GM23338 (cell line): ENCODE measurements around the gene CACNA2D4.

ENCODE experiments used
- CREB1 ChIP-seq: fragments of 250-450 bp; sonication (Bioruptor Pico); IDR thresholded peaks from 2 replicates; pipeline ENCODE4 v1.5.0; 2020; ENCODE audit warnings: low read depth, mild to moderate bottlenecking, moderate library complexity
- CTCF ChIP-seq, 2 experiments: fragments of 200-600 bp in 1 of 2; sonication (generic) in 1 of 2; conservative IDR thresholded peaks; 2 replicates each; pipeline versions ENCODE4 v1.5.1 to v1.6.1; 2016 to 2017; ENCODE audit warnings: antibody characterized with exemption in 2 of 2, low read depth in 2 of 2, mild to moderate bottlenecking in 2 of 2, moderate library complexity in 1 of 2
- ETS1 ChIP-seq: IDR thresholded peaks from 2 replicates; pipeline ENCODE4 v1.6.1; 2016; ENCODE audit warnings: antibody characterized with exemption
- EZH2 ChIP-seq: fragments of 200-600 bp; sonication (generic); IDR thresholded peaks from one replicate; pipeline ENCODE4 v1.8.0; 2017; ENCODE audit warnings: antibody characterized with exemption, mild to moderate bottlenecking, low read depth; ENCODE audit not compliant: unreplicated experiment
- EZH2phosphoT487 ChIP-seq: fragments of 200-600 bp; sonication (generic); IDR thresholded peaks from one replicate; pipeline ENCODE4 v1.8.1; 2018; ENCODE audit warnings: antibody characterized with exemption; ENCODE audit not compliant: unreplicated experiment
- JUNB ChIP-seq: IDR thresholded peaks from one replicate; pipeline ENCODE4 v1.6.1; 2016; ENCODE audit warnings: antibody characterized with exemption; ENCODE audit not compliant: unreplicated experiment
- NANOG ChIP-seq: IDR thresholded peaks from 2 replicates; pipeline ENCODE4 v1.6.1; 2016; ENCODE audit warnings: antibody characterized with exemption, borderline replicate concordance
- POLR2AphosphoS5 ChIP-seq: IDR thresholded peaks from 2 replicates; pipeline ENCODE4 v1.6.1; 2016; ENCODE audit warnings: antibody characterized with exemption, low read depth
- STAT1 ChIP-seq: IDR thresholded peaks from one replicate; pipeline ENCODE4 v1.6.1; 2016; ENCODE audit warnings: antibody characterized with exemption; ENCODE audit not compliant: unreplicated experiment
- ZNF114 ChIP-seq: fragments of 250-450 bp; sonication (Bioruptor Pico); IDR thresholded peaks from 2 replicates; pipeline ENCODE4 v1.5.0; 2020; ENCODE audit warnings: mild to moderate bottlenecking, moderate library complexity
- ZNF331 ChIP-seq: fragments of 250-450 bp; sonication (Bioruptor Pico); IDR thresholded peaks from 2 replicates; pipeline ENCODE4 v1.5.0; 2020; ENCODE audit warnings: low read depth, mild to moderate bottlenecking, moderate library complexity
- ZNF462 ChIP-seq: fragments of 250-450 bp; sonication (Bioruptor Pico); IDR thresholded peaks from 2 replicates; pipeline ENCODE4 v1.5.0; 2020; ENCODE audit warnings: mild to moderate bottlenecking, moderate library complexity
- TF ChIP-seq, protein P1 (sequence below): IDR thresholded peaks from one replicate; pipeline ENCODE4 v1.6.1; 2018; ENCODE audit warnings: antibody characterized with exemption; ENCODE audit not compliant: unreplicated experiment

DNA sequence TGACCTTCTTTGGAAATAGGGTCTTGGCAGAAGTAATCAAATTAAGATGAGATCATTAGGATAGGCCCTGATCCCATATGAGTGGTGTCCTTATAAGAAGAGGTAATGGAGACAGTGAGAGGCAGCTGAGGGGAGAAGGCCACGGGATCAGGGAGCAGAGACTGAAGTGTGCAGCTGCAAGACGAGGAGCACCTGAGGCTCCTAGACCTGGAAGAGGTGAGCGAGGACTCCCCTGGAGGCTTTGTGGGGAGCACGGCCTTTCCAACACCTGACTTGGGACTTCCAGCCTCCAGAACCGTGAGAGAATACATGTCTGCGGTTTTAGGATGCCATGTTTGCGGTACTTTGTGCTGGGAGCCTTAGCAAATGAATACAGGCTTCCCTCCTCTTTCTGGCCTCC, 60.6 kb downstream of the CACNA2D4 start:
- no peak for TF ChIP-seq CTCF (conservative IDR thresholded peaks at IDR 0.05; ENCODE audit: low read depth in 2 of 2)
- TF ChIP-seq, protein P1, sequence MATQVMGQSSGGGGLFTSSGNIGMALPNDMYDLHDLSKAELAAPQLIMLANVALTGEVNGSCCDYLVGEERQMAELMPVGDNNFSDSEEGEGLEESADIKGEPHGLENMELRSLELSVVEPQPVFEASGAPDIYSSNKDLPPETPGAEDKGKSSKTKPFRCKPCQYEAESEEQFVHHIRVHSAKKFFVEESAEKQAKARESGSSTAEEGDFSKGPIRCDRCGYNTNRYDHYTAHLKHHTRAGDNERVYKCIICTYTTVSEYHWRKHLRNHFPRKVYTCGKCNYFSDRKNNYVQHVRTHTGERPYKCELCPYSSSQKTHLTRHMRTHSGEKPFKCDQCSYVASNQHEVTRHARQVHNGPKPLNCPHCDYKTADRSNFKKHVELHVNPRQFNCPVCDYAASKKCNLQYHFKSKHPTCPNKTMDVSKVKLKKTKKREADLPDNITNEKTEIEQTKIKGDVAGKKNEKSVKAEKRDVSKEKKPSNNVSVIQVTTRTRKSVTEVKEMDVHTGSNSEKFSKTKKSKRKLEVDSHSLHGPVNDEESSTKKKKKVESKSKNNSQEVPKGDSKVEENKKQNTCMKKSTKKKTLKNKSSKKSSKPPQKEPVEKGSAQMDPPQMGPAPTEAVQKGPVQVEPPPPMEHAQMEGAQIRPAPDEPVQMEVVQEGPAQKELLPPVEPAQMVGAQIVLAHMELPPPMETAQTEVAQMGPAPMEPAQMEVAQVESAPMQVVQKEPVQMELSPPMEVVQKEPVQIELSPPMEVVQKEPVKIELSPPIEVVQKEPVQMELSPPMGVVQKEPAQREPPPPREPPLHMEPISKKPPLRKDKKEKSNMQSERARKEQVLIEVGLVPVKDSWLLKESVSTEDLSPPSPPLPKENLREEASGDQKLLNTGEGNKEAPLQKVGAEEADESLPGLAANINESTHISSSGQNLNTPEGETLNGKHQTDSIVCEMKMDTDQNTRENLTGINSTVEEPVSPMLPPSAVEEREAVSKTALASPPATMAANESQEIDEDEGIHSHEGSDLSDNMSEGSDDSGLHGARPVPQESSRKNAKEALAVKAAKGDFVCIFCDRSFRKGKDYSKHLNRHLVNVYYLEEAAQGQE: no peak
- TF ChIP-seq EZH2: no peak
- TF ChIP-seq POLR2AphosphoS5: no peak
- no peak for TF ChIP-seq JUNB
- TF ChIP-seq CREB1 (CRISPR knock-in tag): no peak
- TF ChIP-seq EZH2phosphoT487: no peak
- TF ChIP-seq ETS1: no peak
- TF ChIP-seq NANOG: no peak
- no peak for TF ChIP-seq ZNF114
- no peak for TF ChIP-seq ZNF331 (CRISPR knock-in tag)
- TF ChIP-seq ZNF462 (CRISPR knock-in tag): no peak
- TF ChIP-seq STAT1: no peak
